Activated CD4-positive, alpha-beta T cell treated with anti-CD3 and anti-CD28 coated beads, Interleukin-2, amount 50 U/mL, for 4 hours (primary cell): ENCODE results near the gene HSD17B3.
"Not testable (repeated sequence)": the region's sequence is repeated elsewhere in the genome, so short reads cannot be mapped to it uniquely, and the experiment has no call there.

ENCODE experiments used
- DNase-seq, 2 experiments: peaks; one replicate each; pipeline ENCODE4 v3.0.0-alpha.2; 2020

Gene HSD17B3

GRCh38 chr9:96305171-96305570 is 3.2 kb upstream of the HSD17B3 start:
- DNase-seq: no peak

- DNase-seq: no peak
These were observed 2.3 kb upstream of the HSD17B3 start for GRCh38 chr9:96304230-96304629.

GRCh38 chr9:96299823-96300222 is 2.2 kb downstream of the HSD17B3 start:
- no peak for DNase-seq

GRCh38 chr9:96294159-96294545 is 7.8 kb downstream of the HSD17B3 start:
- DNase-seq: no peak

DNA sequence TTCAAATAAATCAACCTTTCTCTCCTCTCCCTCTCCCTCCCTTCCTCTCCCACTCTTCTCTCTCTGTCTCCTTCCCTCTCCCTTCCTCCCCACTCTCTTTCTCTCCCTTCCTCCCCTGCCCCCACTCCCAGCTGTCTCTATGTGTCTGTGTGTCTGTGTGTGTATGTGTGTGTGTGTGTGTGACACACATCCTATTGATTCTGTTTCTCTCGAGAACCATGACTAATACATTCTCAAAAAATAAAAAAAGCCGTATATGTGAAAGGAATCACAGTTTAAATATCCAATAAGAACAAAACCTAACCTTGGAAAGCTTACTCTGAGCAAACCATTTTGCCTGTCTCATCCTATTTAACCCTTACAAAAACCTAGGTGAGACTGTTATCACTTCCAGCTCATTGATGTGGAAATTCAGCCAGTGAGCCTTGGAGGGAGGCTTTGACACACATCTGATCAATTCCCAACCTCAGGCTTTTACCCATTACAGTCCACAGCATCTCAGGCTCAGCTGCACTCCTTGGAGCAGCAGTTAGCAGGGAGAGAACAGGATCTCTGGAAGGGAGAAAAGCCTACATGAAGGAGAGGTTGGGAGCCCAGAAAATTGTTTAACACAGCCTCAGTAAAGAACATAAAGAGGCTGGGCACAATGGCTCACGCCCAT is 8.3 kb downstream of the HSD17B3 start:
- no peak for DNase-seq

DNA sequence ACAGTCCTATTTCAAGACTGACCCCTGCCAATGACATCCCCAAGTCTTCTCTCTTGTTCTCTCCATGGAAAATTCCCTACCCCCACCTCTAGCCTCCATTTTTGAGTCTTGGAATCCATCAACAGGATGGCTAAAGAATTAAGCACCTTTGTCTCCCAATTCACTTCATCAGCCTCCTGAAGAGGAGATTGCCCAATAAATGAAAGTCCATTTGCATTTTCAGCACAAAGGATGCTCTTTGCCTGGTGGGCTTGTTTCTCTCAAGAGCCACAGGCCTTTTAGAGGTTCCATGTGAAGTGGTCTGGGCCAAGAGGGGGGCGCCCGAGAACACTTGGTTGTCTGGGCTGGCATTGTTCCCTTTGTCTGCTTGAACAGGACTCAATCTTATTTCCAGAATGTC is 12.6 kb downstream of the HSD17B3 start:
- DNase-seq: no peak

GRCh38 chr9:96281641-96282040 is 20.3 kb downstream of the HSD17B3 start:
- no peak for DNase-seq

DNA sequence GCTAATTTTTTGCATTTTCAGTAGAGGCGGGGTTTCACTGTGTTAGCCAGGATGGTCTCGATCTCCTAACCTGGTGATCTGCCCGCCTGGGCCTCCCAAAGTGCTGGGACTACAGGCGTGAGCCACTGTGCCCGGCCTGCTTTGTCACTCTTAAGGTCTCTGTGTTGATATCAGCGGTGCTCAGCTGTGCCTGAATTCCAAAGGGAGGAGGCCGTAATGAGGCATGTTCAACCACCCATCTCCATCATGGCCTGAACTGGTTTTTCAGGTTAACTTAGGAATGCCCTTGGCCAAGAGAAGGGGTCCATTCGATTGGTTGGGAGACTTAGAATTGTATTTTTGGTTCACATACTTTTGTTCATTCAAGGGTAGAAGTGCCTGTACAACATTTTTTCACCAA is 22.0 kb downstream of the HSD17B3 start:
- no peak for DNase-seq

GRCh38 chr9:96274939-96275338 is 27.0 kb downstream of the HSD17B3 start:
- no peak for DNase-seq

DNA sequence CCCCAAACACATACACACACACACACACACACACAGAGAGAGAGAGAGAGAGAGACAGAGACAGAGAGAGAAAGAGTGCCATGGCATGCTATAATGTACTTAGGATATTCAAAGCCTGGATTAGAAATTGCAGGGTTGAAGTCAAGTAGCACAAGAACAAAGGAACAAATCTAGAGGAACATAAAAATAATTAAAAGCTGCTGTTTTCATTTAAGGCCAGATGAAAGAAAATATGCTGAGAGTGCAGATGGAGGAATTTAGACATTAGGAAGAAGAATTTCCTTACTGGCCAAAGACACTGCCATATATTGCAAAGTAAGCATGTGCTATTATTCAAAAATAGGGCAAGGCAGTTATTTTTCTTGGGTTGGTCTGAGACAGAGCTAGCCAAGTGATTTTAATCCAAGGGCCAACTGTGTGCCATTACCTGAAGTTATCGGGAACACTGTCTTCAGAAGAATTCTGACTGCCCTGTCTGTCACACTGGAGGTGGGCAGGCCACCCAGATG is 31.7 kb downstream of the HSD17B3 start:
- DNase-seq: no peak

GRCh38 chr9:96258967-96259366 is 43.0 kb downstream of the HSD17B3 start:
- DNase-seq: no peak

- DNase-seq: no peak
These were observed 45.2 kb downstream of the HSD17B3 start for GRCh38 chr9:96256800-96257199.

DNA sequence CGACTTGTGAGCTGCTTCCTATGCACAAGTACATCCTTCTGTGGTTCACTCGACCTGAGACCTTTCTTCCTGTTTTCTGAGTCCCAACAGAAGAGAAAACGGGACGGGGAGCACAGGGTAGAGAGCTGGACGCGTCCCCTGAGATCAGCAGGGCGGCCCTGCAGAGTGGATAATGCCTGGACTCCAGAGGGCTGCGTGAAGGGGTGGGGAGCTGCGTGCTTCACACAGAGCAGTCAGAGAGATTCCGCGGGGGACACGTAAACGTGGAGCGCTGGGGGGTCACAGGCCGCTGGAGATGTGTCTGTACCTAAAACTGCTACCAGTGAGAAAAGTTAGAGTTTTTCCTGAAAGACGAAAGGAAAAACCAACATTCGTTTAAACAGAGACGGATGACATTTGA is 46.3 kb downstream of the HSD17B3 start:
- no peak for DNase-seq

- no peak for DNase-seq
These were observed 48.8 kb downstream of the HSD17B3 start for GRCh38 chr9:96253059-96253696.

- no peak for DNase-seq
These were observed 50.5 kb downstream of the HSD17B3 start for GRCh38 chr9:96251451-96251850.

- DNase-seq: no peak
These were observed 52.2 kb downstream of the HSD17B3 start for GRCh38 chr9:96249746-96250145.

DNA sequence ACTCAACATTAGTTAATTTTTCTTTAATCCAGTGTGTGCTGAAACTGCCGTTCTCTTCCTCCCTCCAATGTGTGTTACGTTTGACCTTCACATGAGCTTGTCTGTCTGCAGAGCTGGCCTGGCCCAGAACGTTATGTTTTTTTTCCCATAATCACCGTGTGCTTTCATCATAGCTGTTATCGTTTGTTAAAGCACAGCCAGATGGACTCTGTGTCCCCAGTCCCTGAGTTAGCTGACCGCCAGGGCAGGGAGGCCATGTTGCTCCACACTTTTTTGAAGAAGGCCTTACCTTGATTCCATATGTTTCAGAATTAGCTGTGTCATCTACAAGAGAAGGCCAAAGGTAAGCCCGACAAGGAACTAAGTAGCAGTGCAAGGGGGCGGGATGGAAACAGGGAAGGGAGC is 55.7 kb downstream of the HSD17B3 start:
- no peak for DNase-seq

GRCh38 chr9:96245399-96245798 is 56.6 kb downstream of the HSD17B3 start:
- no peak for DNase-seq

DNA sequence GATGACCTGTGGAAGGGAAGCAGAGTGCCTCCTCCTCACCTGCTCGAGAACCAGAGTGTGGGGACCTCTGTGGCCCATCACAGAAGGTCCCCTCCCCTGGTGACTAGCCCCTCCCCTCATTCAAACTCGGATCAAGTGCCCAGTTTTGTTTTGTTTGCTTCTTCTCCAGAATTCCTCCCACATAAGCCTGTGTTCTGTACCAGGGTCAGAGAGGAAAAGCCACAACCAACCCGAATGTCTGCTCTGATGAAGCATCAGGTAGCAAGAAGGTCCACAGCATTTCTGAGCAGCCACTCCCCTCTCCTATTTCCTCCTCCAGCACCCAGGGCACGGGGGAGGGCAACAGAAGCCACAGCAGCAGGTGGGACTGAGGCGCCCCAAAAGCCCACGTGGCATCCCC is 58.2 kb downstream of the HSD17B3 start:
- DNase-seq: no peak

DNA sequence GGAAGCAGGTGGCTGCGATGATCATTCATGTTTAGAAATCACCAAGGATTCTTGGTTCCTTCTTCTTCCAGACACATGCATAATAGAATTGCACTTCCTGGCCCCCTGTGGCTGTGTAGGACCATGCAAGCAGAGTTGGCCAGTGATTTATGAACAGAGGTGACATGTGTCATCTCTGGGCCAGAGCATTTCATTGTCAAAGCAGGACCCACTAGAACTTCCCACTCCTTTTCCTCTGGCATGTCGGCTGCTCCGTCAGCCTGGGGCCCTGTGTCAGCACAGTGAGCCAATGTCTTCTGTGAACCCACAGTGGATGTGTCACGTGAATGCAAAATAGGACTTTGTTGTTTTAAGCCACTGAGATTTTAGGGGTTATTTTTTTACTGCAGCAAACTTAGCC is 59.2 kb downstream of the HSD17B3 start:
- no peak for DNase-seq

DNA sequence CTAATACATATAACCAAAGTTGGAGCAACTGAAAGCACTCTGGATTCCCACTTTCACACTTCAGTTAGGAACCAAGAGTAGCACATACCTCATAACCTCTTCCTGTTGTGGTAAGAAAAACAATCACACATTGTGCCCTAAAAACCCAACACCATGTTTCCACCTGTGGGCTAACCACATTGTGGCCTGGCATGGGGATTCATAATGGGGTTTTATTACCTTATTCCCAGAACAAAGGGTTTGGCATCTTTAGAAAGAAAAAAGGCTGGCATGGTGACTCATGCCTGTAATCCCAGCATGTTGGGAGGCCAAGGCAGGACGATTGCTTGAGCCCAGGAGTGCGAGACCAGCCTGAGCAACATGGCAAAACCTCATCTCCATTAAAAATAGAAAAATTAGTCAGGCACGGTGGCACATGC is 60.6 kb downstream of the HSD17B3 start:
- DNase-seq: no peak

GRCh38 chr9:96236854-96237550 is 65.0 kb downstream of the HSD17B3 start:
- DNase-seq: no peak

DNA sequence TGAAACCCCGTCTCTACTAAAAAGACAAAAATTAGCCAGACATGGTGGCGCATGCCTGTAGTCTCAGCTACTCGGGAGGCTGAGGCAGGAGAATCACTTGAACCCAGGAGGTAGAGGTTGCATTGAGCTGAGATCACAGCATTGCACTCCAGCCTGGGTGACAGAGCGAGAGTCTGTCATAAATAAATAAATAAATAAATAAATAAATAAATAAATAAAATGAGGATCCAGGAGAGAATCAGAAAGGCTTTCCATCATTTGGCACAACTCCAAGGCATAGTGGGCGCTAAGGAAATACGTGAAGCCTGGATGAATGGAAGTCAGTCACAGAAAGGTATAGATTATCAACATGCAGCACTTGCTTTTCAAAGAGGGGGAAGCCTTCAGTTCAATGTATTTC is 65.6 kb downstream of the HSD17B3 start:
- DNase-seq: not testable (repeated sequence)
